ENCODE measurements around the gene MSS51.

The MSS51 gene

DNA sequence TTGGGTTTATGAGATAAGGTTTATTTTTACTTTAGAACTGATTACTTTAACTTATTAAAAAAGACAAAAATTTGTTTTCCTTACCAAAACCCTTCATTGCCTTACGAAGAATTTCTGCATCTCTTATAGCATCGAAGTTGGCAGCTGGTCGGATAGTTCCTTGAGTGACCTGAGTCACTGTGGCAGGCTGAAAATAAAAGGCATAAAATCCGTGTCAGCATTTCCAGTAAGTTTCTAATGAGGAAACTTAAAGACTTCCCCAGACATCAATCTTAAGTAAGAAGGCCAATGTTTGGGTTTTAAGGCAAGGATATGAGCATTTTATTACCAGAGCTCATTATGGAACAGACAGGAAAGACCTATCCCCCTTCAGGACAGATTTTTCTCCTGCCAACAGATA, 45.1 kb downstream of the MSS51 start:
- Histone ChIP-seq H3K4me3 (ENCODE audit: low read depth in 1 of 2, low read length in 2 of 2) (no peak overlapping the region), H3K4me2 (ENCODE audit: insufficient read depth, low read length) (no peak overlapping the region), H3K36me3 (ENCODE audit: insufficient read depth, low read length) (peaks cover 71% of the 10 kb centered on the region), H3K79me2 (ENCODE audit: insufficient read depth, low read length) (no peaks in the 10 kb centered on the region), H4K20me1 (ENCODE audit: insufficient read depth, low read length) (no peaks in the 10 kb centered on the region), H3K9me3 (ENCODE audit: insufficient read depth, low read length, severe bottlenecking) (no peaks in the 10 kb centered on the region), H2AFZ (ENCODE audit: low read depth, low read length) (no peak overlapping the region), H3K27me3 (ENCODE audit: insufficient read depth, low read length, poor library complexity) (no peaks in the 10 kb centered on the region), H3K4me1 (ENCODE audit: insufficient read depth, low read length) (no peaks in the 10 kb centered on the region), H3K9ac (ENCODE audit: low read depth, low read length) (no peak overlapping the region), H3K27ac (ENCODE audit: low read length) (no peak overlapping the region)
- TF ChIP-seq, protein P1, sequence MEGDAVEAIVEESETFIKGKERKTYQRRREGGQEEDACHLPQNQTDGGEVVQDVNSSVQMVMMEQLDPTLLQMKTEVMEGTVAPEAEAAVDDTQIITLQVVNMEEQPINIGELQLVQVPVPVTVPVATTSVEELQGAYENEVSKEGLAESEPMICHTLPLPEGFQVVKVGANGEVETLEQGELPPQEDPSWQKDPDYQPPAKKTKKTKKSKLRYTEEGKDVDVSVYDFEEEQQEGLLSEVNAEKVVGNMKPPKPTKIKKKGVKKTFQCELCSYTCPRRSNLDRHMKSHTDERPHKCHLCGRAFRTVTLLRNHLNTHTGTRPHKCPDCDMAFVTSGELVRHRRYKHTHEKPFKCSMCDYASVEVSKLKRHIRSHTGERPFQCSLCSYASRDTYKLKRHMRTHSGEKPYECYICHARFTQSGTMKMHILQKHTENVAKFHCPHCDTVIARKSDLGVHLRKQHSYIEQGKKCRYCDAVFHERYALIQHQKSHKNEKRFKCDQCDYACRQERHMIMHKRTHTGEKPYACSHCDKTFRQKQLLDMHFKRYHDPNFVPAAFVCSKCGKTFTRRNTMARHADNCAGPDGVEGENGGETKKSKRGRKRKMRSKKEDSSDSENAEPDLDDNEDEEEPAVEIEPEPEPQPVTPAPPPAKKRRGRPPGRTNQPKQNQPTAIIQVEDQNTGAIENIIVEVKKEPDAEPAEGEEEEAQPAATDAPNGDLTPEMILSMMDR (IDR thresholded peaks at IDR 0.05; ENCODE audit: borderline replicate concordance, extremely low read depth, low read length, poor library complexity, severe bottlenecking) = no peak
- TF ChIP-seq EZH2 (IDR thresholded peaks at IDR 0.05; ENCODE audit: borderline replicate concordance, low read depth, low read length, severe bottlenecking) = no peak
- DNase-seq (no peak), ATAC-seq (ENCODE audit: insufficient read depth, low read depth) (no peak)

DNA sequence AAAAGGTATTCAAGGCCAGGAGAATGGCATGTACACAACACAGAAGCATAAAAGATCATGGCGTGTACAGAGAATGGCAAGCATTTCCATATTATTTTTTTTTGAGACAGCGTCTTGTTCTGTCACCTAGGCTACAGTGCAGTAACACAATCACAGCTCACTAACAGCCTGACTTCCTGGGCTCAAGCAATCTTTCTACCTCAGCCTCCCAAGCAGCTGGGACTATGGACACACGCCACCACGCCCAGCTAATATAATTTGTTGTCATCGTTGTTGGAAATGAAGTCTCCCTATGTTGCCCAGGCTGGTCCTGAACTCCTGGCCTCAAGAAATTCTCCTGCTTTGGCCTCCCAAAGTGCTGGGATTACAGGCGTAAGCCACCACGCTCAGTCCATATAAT, 46.8 kb downstream of the MSS51 start:
- H3K4me3 ChIP-seq (ENCODE audit: low read depth in 1 of 2, low read length in 2 of 2) = no peak overlapping the region
- no peaks in the 10 kb centered on the region for H3K9me3 ChIP-seq (ENCODE audit: insufficient read depth, low read length, severe bottlenecking)
- no peak for DNase-seq
- H3K9ac ChIP-seq (ENCODE audit: low read depth, low read length) = no peak overlapping the region
- H2AFZ ChIP-seq (ENCODE audit: low read depth, low read length) = no peak overlapping the region
- ATAC-seq (ENCODE audit: insufficient read depth, low read depth) = no peak
- no peak overlapping the region for H3K4me2 ChIP-seq (ENCODE audit: insufficient read depth, low read length)
- H3K4me1 ChIP-seq (ENCODE audit: insufficient read depth, low read length) = no peaks in the 10 kb centered on the region
- no peak overlapping the region for H3K27ac ChIP-seq (ENCODE audit: low read length)
- H3K36me3 ChIP-seq (ENCODE audit: insufficient read depth, low read length) = peaks cover 83% of the 10 kb centered on the region
- H4K20me1 ChIP-seq (ENCODE audit: insufficient read depth, low read length) = no peaks in the 10 kb centered on the region
- no peaks in the 10 kb centered on the region for H3K27me3 ChIP-seq (ENCODE audit: insufficient read depth, low read length, poor library complexity)
- no peaks in the 10 kb centered on the region for H3K79me2 ChIP-seq (ENCODE audit: insufficient read depth, low read length)
- TF ChIP-seq EZH2 (IDR thresholded peaks at IDR 0.05; ENCODE audit: borderline replicate concordance, low read depth, low read length, severe bottlenecking) = no peak
- TF ChIP-seq, protein P1 (IDR thresholded peaks at IDR 0.05; ENCODE audit: borderline replicate concordance, extremely low read depth, low read length, poor library complexity, severe bottlenecking) = no peak

DNA sequence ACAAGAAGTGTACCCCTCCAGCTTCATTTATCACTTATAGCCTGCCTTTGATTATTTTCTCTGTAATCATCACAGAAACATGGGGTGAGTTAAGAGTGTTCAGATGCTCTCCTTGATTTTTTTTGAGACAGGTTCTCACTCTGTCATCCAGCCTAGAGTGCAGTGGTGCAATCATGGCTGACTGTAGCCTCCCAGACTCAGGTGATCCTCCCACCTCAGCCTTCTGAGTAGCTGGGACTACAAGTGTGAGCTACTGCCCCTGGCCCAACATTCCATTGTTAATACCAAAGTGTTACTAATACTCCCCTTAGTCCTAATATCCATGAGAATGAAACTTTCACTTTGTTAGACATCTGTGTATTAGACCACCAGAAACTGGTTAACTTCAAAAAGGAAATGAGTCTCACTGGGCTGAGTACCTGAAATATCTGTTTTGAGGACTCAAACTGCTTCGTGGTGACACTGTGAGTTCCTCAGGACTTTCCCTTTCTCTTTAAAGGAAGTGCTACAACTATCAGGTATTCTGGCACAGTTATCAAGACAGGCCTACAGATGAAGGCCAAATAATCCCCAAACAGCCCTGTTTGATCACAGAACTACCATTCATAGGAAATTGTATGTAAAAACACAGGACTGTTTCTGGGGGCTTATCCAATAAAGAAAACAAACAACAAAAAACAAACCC, 54.2 kb downstream of the MSS51 start:
- TF ChIP-seq, protein P1 (IDR thresholded peaks at IDR 0.05; ENCODE audit: borderline replicate concordance, extremely low read depth, low read length, poor library complexity, severe bottlenecking) = no peak
- no peak for TF ChIP-seq EZH2 (IDR thresholded peaks at IDR 0.05; ENCODE audit: borderline replicate concordance, low read depth, low read length, severe bottlenecking)
- no peak overlapping the region for H3K9ac ChIP-seq (ENCODE audit: low read depth, low read length)
- no peaks in the 10 kb centered on the region for H4K20me1 ChIP-seq (ENCODE audit: insufficient read depth, low read length)
- no peak overlapping the region for H3K4me2 ChIP-seq (ENCODE audit: insufficient read depth, low read length)
- no peak overlapping the region for H3K4me3 ChIP-seq (ENCODE audit: low read depth in 1 of 2, low read length in 2 of 2)
- H3K4me1 ChIP-seq (ENCODE audit: insufficient read depth, low read length) = no peaks in the 10 kb centered on the region
- no peak overlapping the region for H2AFZ ChIP-seq (ENCODE audit: low read depth, low read length)
- no peak for ATAC-seq (ENCODE audit: insufficient read depth, low read depth)
- peaks cover 81% of the 10 kb centered on the region for H3K36me3 ChIP-seq (ENCODE audit: insufficient read depth, low read length)
- no peak overlapping the region for H3K27ac ChIP-seq (ENCODE audit: low read length)
- no peaks in the 10 kb centered on the region for H3K9me3 ChIP-seq (ENCODE audit: insufficient read depth, low read length, severe bottlenecking)
- no peaks in the 10 kb centered on the region for H3K27me3 ChIP-seq (ENCODE audit: insufficient read depth, low read length, poor library complexity)
- no peak for DNase-seq
- H3K79me2 ChIP-seq (ENCODE audit: insufficient read depth, low read length) = no peaks in the 10 kb centered on the region

Data from DND-41 (cell line).